ENCODE results near the gene CR1L.
"Not testable (repeated sequence)": the region's sequence is repeated elsewhere in the genome, so short reads cannot be mapped to it uniquely, and the experiment has no call there.

CR1L gene

GRCh38 chr1:207745839-207746767, 101.2 kb downstream of the CR1L start:
- DNase-seq (ENCODE audit: low spot score), result no peak

- peak; percentile 85 for DNase-seq (ENCODE audit: low spot score)
Measured at GRCh38 chr1:207747627-207748492, 102.9 kb downstream of the CR1L start.

GRCh38 chr1:207748737-207749528, 104.0 kb downstream of the CR1L start:
- DNase-seq (ENCODE audit: low spot score), result peak; percentile 77

GRCh38 chr1:207750631-207751305, 105.8 kb downstream of the CR1L start:
- DNase-seq (ENCODE audit: low spot score), result peak; percentile 29

GRCh38 chr1:207751463-207751789, 106.5 kb downstream of the CR1L start:
- peak; percentile 38 for DNase-seq (ENCODE audit: low spot score)

GRCh38 chr1:207751790-207752455, 107.0 kb downstream of the CR1L start, which contains the start of gene CD46:
CD46 (plus strand) TSS chr1:207752054; CDS start chr1:207752213, 159 bp downstream.
- peak; percentile 96 for DNase-seq (ENCODE audit: low spot score)

- peak; percentile 51 for DNase-seq (ENCODE audit: low spot score)
Measured at GRCh38 chr1:207752456-207752998, 107.6 kb downstream of the CR1L start.

GRCh38 chr1:207753611-207754010, 108.7 kb downstream of the CR1L start:
- no peak for DNase-seq (ENCODE audit: low spot score)

- no peak for DNase-seq (ENCODE audit: low spot score)
Measured at GRCh38 chr1:207754011-207754410, 109.1 kb downstream of the CR1L start.

- DNase-seq (ENCODE audit: low spot score), result no peak
Measured at GRCh38 chr1:207754974-207755700, 110.2 kb downstream of the CR1L start.

GRCh38 chr1:207755846-207756693, 111.1 kb downstream of the CR1L start:
- no peak for DNase-seq (ENCODE audit: low spot score)

GRCh38 chr1:207762622-207763021, 117.7 kb downstream of the CR1L start:
- DNase-seq (ENCODE audit: low spot score), result no peak

- no peak for DNase-seq (ENCODE audit: low spot score)
Measured at GRCh38 chr1:207763091-207763490, 118.2 kb downstream of the CR1L start.

GRCh38 chr1:207763972-207764371, 119.0 kb downstream of the CR1L start:
- no peak for DNase-seq (ENCODE audit: low spot score)

GRCh38 chr1:207766569-207766968, 121.6 kb downstream of the CR1L start:
- DNase-seq (ENCODE audit: low spot score), result no peak

- not testable (repeated sequence) for DNase-seq (ENCODE audit: low spot score)
Measured at GRCh38 chr1:207770514-207770913, 125.6 kb downstream of the CR1L start.
